Neural progenitor cell (in vitro differentiated cells): ENCODE measurements around the gene SEC16A.

Experiments
- EZH2 ChIP-seq: fragments of 200-600 bp; sonication (generic); IDR thresholded peaks from 2 replicates; pipeline ENCODE4 v1.6.1; 2017; ENCODE audit warnings: antibody characterized with exemption, mild to moderate bottlenecking, moderate library complexity
- EZH2phosphoT487 ChIP-seq: fragments of 200-600 bp; sonication (generic); IDR thresholded peaks from 2 replicates; pipeline ENCODE4 v1.6.1; 2017; ENCODE audit warnings: antibody characterized with exemption

DNA sequence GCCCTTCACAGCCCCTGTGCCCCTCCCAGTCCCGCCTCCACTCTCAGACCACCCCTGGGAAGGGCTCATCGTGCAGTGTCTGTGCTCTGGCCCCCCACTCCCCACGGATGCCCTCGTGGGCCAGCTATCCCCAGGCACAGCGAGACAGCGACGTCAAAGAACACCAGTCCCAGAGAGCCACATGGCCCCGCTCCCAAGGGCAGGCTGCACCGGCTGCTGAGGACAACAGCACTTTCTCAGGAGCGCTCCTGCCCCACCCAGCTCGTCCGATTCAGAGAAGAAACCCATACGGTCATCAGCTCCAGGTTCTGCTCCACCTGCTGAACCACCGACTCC lies 78.1 kb downstream of the SEC16A start:
- TF ChIP-seq EZH2phosphoT487 (no peak), EZH2 (no peak)
